Calu3 (cell line): Measurements from ENCODE around the gene HPS1. TPM values are rescaled to one million over a fixed set of nuclear protein-coding genes. Genes with fewer than 3 reads are reported as not detected.

Experiments used
- BruUV-seq: library from RNA; stranded (reverse); fragments of 400-500 nt; replicated peaks from 2 replicates; lab custom pipeline; 2021; lab: Mats Ljungman, UMichigan
- CTCF ChIA-PET: fragments of 300-600 bp; sonication (Branson Sonifier 250); formaldehyde crosslinking; loops from one replicate; lab custom pipeline; 2022; ENCODE audit warnings: antibody characterized with exemption; lab: Charles Lee
- DNase-seq: peaks from one replicate; pipeline ENCODE4 v3.0.0; 2022
- H3K27ac Mint-ChIP-seq: one replicate; pipeline ENCODE4 v1.8.0; 2022; ENCODE audit warnings: mixed read lengths; ENCODE audit not compliant: unreplicated experiment
- H3K27me3 Mint-ChIP-seq: one replicate; pipeline ENCODE4 v1.8.0; 2022; ENCODE audit warnings: mixed read lengths; ENCODE audit not compliant: unreplicated experiment
- H3K36me3 Mint-ChIP-seq: one replicate; pipeline ENCODE4 v1.8.0; 2022; ENCODE audit warnings: mild to moderate bottlenecking, moderate library complexity, mixed read lengths; ENCODE audit not compliant: insufficient read depth, unreplicated experiment
- H3K4me1 Mint-ChIP-seq: one replicate; pipeline ENCODE4 v1.8.0; 2022; ENCODE audit warnings: mild to moderate bottlenecking, low read depth, mixed read lengths; ENCODE audit not compliant: unreplicated experiment
- H3K4me3 Mint-ChIP-seq: one replicate; pipeline ENCODE4 v1.8.0; 2022; ENCODE audit warnings: mild to moderate bottlenecking, low read depth, moderate library complexity, mixed read lengths; ENCODE audit not compliant: unreplicated experiment
- H3K9me3 Mint-ChIP-seq: one replicate; pipeline ENCODE4 v1.8.0; 2022; ENCODE audit warnings: low read depth, mixed read lengths; ENCODE audit not compliant: unreplicated experiment
- CTCF ChIP-seq: fragments of 200-600 bp; IDR thresholded peaks from one replicate; pipeline ENCODE4 v1.8.0; 2022; ENCODE audit warnings: antibody characterized with exemption; ENCODE audit not compliant: unreplicated experiment
- intact Hi-C: fragments of 100-400 bp; cut with micrococcal nuclease; formaldehyde crosslinking; loops from one replicate; pipeline ENCODE4 v1.10.0; 2022; ENCODE audit not compliant: unreplicated experiment
- total RNA-seq: library from RNA; stranded (reverse); gene quantifications from 2 replicates; pipeline ENCODE4 v1.2.3, GENCODE V29; 2022

HPS1 gene
- total RNA-seq, 1 experiment from 2014 or later, result 28.1 TPM

GRCh38 chr10:98445200-98445812, 1.4 kb downstream of the HPS1 start:
- Mint-ChIP-seq H3K27ac (no peak overlapping the region), H3K36me3 (peaks cover 14% of the 10 kb centered on the region), H3K9me3 (no peaks in the 10 kb centered on the region), H3K4me1 (no peaks in the 10 kb centered on the region), H3K4me3 (peak overlapping the region; percentile 67), H3K27me3 (no peaks in the 10 kb centered on the region)
- BruUV-seq, result no TSS peak
- CTCF ChIA-PET, result no interaction called here
- no peak for DNase-seq
- TF ChIP-seq CTCF, result no peak
- intact Hi-C loops, result no loop called here

- no peak for DNase-seq
- intact Hi-C loops, result no loop called here
- CTCF ChIA-PET, result no interaction called here
- no peaks in the 10 kb centered on the region for H3K4me1 Mint-ChIP-seq
- no peak for TF ChIP-seq CTCF
- BruUV-seq, result TSS peak; percentile 22
- H3K27me3 Mint-ChIP-seq, result no peaks in the 10 kb centered on the region
- H3K27ac Mint-ChIP-seq, result no peak overlapping the region
- peaks cover 14% of the 10 kb centered on the region for H3K36me3 Mint-ChIP-seq
- H3K9me3 Mint-ChIP-seq, result no peaks in the 10 kb centered on the region
- H3K4me3 Mint-ChIP-seq, result no peak overlapping the region
Observed at GRCh38 chr10:98444314-98445006, 2.3 kb downstream of the HPS1 start.

GRCh38 chr10:98438715-98439114, 8.0 kb downstream of the HPS1 start:
- intact Hi-C loops, result no loop called here
- no peak for TF ChIP-seq CTCF
- Mint-ChIP-seq H3K4me1 (peaks cover 8% of the 10 kb centered on the region), H3K4me3 (no peak overlapping the region), H3K27ac (no peak overlapping the region), H3K36me3 (peaks cover 4% of the 10 kb centered on the region), H3K27me3 (no peaks in the 10 kb centered on the region), H3K9me3 (no peaks in the 10 kb centered on the region)
- DNase-seq, result no peak
- CTCF ChIA-PET, result no interaction called here
- no TSS peak for BruUV-seq

- H3K4me3 Mint-ChIP-seq, result no peak overlapping the region
- H3K36me3 Mint-ChIP-seq, result peaks cover 4% of the 10 kb centered on the region
- no peak for TF ChIP-seq CTCF
- DNase-seq, result no peak
- BruUV-seq, result no TSS peak
- H3K27me3 Mint-ChIP-seq, result no peaks in the 10 kb centered on the region
- intact Hi-C loops, result no loop called here
- H3K4me1 Mint-ChIP-seq, result peaks cover 8% of the 10 kb centered on the region
- no peaks in the 10 kb centered on the region for H3K9me3 Mint-ChIP-seq
- CTCF ChIA-PET, result interaction anchor here (0.8 kb wide), 1 partner anchor 127 kb away, joined by 3 read pairs; no protein-coding TSS in a partner anchor
- H3K27ac Mint-ChIP-seq, result no peak overlapping the region
Observed at GRCh38 chr10:98436704-98437103, 10.0 kb downstream of the HPS1 start.
